ENCODE measurements around the gene ADCY3.

DNA sequence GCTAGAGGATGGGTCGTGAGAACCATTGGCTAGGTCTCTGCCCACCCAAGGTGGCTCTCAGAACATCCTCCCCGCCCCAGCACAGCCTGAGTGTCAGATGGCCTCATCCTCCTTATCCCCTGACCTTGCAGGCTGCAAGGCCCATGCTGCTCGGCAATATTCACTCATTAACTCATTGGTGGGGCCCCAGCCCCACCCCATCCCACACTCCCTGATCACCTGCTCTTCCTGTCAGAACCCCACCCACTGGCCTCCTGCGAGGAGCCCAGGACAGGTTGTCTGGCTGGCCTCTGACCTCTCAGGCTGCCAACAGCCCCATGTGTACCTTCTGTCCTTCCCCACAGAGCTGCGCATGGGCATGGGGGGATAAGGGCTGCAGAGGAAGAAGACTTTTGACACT, 5.3 kb downstream of the ADCY3 start:
- TF ChIP-seq, protein P1, sequence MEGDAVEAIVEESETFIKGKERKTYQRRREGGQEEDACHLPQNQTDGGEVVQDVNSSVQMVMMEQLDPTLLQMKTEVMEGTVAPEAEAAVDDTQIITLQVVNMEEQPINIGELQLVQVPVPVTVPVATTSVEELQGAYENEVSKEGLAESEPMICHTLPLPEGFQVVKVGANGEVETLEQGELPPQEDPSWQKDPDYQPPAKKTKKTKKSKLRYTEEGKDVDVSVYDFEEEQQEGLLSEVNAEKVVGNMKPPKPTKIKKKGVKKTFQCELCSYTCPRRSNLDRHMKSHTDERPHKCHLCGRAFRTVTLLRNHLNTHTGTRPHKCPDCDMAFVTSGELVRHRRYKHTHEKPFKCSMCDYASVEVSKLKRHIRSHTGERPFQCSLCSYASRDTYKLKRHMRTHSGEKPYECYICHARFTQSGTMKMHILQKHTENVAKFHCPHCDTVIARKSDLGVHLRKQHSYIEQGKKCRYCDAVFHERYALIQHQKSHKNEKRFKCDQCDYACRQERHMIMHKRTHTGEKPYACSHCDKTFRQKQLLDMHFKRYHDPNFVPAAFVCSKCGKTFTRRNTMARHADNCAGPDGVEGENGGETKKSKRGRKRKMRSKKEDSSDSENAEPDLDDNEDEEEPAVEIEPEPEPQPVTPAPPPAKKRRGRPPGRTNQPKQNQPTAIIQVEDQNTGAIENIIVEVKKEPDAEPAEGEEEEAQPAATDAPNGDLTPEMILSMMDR (IDR thresholded peaks at IDR 0.05) = no peak
- no peak for TF ChIP-seq POLR2A (IDR thresholded peaks at IDR 0.05)
